Progenitor cell of endocrine pancreas (in vitro differentiated cells): ENCODE results near the gene ZKSCAN5. TPM values are rescaled to one million over a fixed set of nuclear protein-coding genes. Genes with fewer than 3 reads are reported as not detected.

Source experiments
- DNase-seq: peaks from one replicate; pipeline ENCODE4 v3.0.0; 2021; ENCODE audit warnings: low spot score; ENCODE audit not compliant: unreplicated experiment
- H3K27ac Mint-ChIP-seq: 2 replicates; pipeline ENCODE4 v1.8.0; 2021; ENCODE audit warnings: mild to moderate bottlenecking, moderate library complexity, mixed read lengths
- H3K27me3 Mint-ChIP-seq: 2 replicates; pipeline ENCODE4 v1.8.0; 2021; ENCODE audit warnings: mixed read lengths
- H3K36me3 Mint-ChIP-seq: 2 replicates; pipeline ENCODE4 v1.8.0; 2022; ENCODE audit warnings: mixed read lengths; ENCODE audit not compliant: insufficient read depth
- H3K4me1 Mint-ChIP-seq: 2 replicates; pipeline ENCODE4 v1.8.0; 2021; ENCODE audit warnings: low read depth, mixed read lengths
- H3K4me3 Mint-ChIP-seq: 2 replicates; pipeline ENCODE4 v1.8.0; 2021; ENCODE audit warnings: low read depth, mild to moderate bottlenecking, moderate library complexity, mixed read lengths
- H3K9me3 Mint-ChIP-seq: 2 replicates; pipeline ENCODE4 v1.8.0; 2021; ENCODE audit warnings: low read depth, mixed read lengths
- CTCF ChIP-seq: fragments of 200-600 bp; sonication (generic); IDR thresholded peaks from one replicate; pipeline ENCODE4 v1.5.0; 2021; ENCODE audit warnings: antibody characterized with exemption, mild to moderate bottlenecking; ENCODE audit not compliant: unreplicated experiment
- total RNA-seq: library from RNA; stranded (reverse); gene quantifications from 2 replicates; pipeline ENCODE4 v1.2.1, GENCODE V29; 2021

Gene ZKSCAN5
- total RNA-seq, 1 donor from 2014 or later = 15.2 TPM

GRCh38 chr7:99459087-99459486 is 45.4 kb upstream of the ZKSCAN5 start:
- H3K27me3 Mint-ChIP-seq = no peaks in the 10 kb centered on the region
- H3K27ac Mint-ChIP-seq = no peak overlapping the region
- peaks cover 15% of the 10 kb centered on the region for H3K36me3 Mint-ChIP-seq
- peaks cover 3% of the 10 kb centered on the region for H3K4me1 Mint-ChIP-seq
- no peaks in the 10 kb centered on the region for H3K9me3 Mint-ChIP-seq
- DNase-seq = no peak
- peak; percentile 46 for TF ChIP-seq CTCF
- H3K4me3 Mint-ChIP-seq = no peak overlapping the region

GRCh38 chr7:99460651-99461050 is 43.8 kb upstream of the ZKSCAN5 start:
- Mint-ChIP-seq H3K27ac (peak overlapping the region; percentile 29), H3K4me1 (peaks cover 8% of the 10 kb centered on the region), H3K4me3 (no peak overlapping the region), H3K9me3 (no peaks in the 10 kb centered on the region), H3K36me3 (peaks cover 16% of the 10 kb centered on the region), H3K27me3 (no peaks in the 10 kb centered on the region)
- no peak for TF ChIP-seq CTCF
- DNase-seq = no peak

- Mint-ChIP-seq H3K9me3 (no peaks in the 10 kb centered on the region), H3K4me3 (no peak overlapping the region), H3K27ac (no peak overlapping the region), H3K4me1 (peaks cover 11% of the 10 kb centered on the region), H3K36me3 (peaks cover 16% of the 10 kb centered on the region), H3K27me3 (no peaks in the 10 kb centered on the region)
- no peak for DNase-seq
- no peak for TF ChIP-seq CTCF
Observed at GRCh38 chr7:99461221-99461620, 43.2 kb upstream of the ZKSCAN5 start.

GRCh38 chr7:99465421-99465768 is 39.1 kb upstream of the ZKSCAN5 start:
- H3K27ac Mint-ChIP-seq = peak overlapping the region; percentile 97
- no peak for DNase-seq
- H3K9me3 Mint-ChIP-seq = no peaks in the 10 kb centered on the region
- H3K36me3 Mint-ChIP-seq = peaks cover 8% of the 10 kb centered on the region
- peak overlapping the region; percentile 93 for H3K4me3 Mint-ChIP-seq
- TF ChIP-seq CTCF = no peak
- peaks cover 11% of the 10 kb centered on the region for H3K4me1 Mint-ChIP-seq
- peaks cover 13% of the 10 kb centered on the region for H3K27me3 Mint-ChIP-seq

- DNase-seq = no peak
- H3K27ac Mint-ChIP-seq = no peak overlapping the region
- H3K4me3 Mint-ChIP-seq = no peak overlapping the region
- TF ChIP-seq CTCF = no peak
- H3K4me1 Mint-ChIP-seq = peaks cover 18% of the 10 kb centered on the region
- H3K27me3 Mint-ChIP-seq = peaks cover 21% of the 10 kb centered on the region
- H3K9me3 Mint-ChIP-seq = no peaks in the 10 kb centered on the region
- H3K36me3 Mint-ChIP-seq = peaks cover 4% of the 10 kb centered on the region
Observed at GRCh38 chr7:99468336-99468918, 36.0 kb upstream of the ZKSCAN5 start.
